ENCODE data around the gene HLX. TPM values are rescaled to one million over a fixed set of nuclear protein-coding genes. Genes with fewer than 3 reads are reported as not detected.

HLX gene
- polyA plus RNA-seq, 1 experiment, result 3.7 TPM

- no peak overlapping the region for H3K27ac ChIP-seq (ENCODE audit: low read depth, low read length)
- peaks cover 3% of the 10 kb centered on the region for H3K27me3 ChIP-seq (ENCODE audit: control insufficient read depth, insufficient read depth, low read length)
- no peak for TF ChIP-seq CTCF (IDR thresholded peaks at IDR 0.05; ENCODE audit: low read depth, low read length)
- ChIA-PET CTCF (no interaction called here), POLR2A (no interaction called here)
- no peak overlapping the region for H3K4me3 ChIP-seq (ENCODE audit: low read depth, low read length)
- peaks cover 36% of the 10 kb centered on the region for H3K9me3 ChIP-seq (ENCODE audit: control insufficient read depth, insufficient read depth, low read length)
- no peak for DNase-seq (ENCODE audit: low read depth, low spot score)
Measured at GRCh38 chr1:220895412-220895946, 16.2 kb downstream of the HLX start.

- no peak for DNase-seq (ENCODE audit: low read depth, low spot score)
- CTCF ChIA-PET, result no interaction called here
- POLR2A ChIA-PET, result no interaction called here
- H3K9me3 ChIP-seq (ENCODE audit: control insufficient read depth, insufficient read depth, low read length), result peaks cover 36% of the 10 kb centered on the region
- no peak for TF ChIP-seq CTCF (IDR thresholded peaks at IDR 0.05; ENCODE audit: low read depth, low read length)
- no peak overlapping the region for H3K4me3 ChIP-seq (ENCODE audit: low read depth, low read length)
- peaks cover 3% of the 10 kb centered on the region for H3K27me3 ChIP-seq (ENCODE audit: control insufficient read depth, insufficient read depth, low read length)
- no peak overlapping the region for H3K27ac ChIP-seq (ENCODE audit: low read depth, low read length)
Measured at GRCh38 chr1:220896092-220896491, 16.8 kb downstream of the HLX start.

DNA sequence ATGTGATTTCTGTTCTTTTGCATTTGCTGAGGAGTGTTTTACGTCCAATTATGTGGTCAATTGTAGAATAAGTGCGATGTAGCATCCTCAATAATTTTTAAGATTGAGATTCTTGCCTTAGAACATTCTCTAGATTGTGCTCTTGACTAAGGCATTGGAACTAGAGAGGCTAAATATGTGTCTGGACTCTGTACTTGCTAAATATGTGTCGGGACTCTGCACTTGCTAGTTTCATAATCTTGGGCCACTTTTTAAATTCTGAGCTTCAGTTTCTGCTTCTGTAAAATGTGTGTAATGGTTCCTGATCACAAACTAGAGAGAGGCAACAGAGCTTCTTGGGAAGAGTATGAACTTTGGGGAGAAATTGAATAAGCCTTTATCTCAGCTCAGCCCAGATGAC, 21.6 kb downstream of the HLX start:
- CTCF ChIA-PET, result interaction anchor here (1.4 kb wide), 2 partner anchors 26 to 303 kb away, joined by 3 to 4 read pairs; no protein-coding TSS in a partner anchor

GRCh38 chr1:220901881-220902280, 22.6 kb downstream of the HLX start:
- POLR2A ChIA-PET, result no interaction called here
- H3K27ac ChIP-seq (ENCODE audit: low read depth, low read length), result no peak overlapping the region
- no peaks in the 10 kb centered on the region for H3K9me3 ChIP-seq (ENCODE audit: control insufficient read depth, insufficient read depth, low read length)
- H3K4me3 ChIP-seq (ENCODE audit: low read depth, low read length), result no peak overlapping the region
- H3K27me3 ChIP-seq (ENCODE audit: control insufficient read depth, insufficient read depth, low read length), result no peaks in the 10 kb centered on the region
- CTCF ChIA-PET, result interaction anchor here (1.4 kb wide), 2 partner anchors 27 to 302 kb away, joined by 3 to 4 read pairs; no protein-coding TSS in a partner anchor
- DNase-seq (ENCODE audit: low read depth, low spot score), result no peak
- no peak for TF ChIP-seq CTCF (IDR thresholded peaks at IDR 0.05; ENCODE audit: low read depth, low read length)

More for the DNA sequence above, 21.6 kb downstream of the HLX start:
- TF ChIP-seq CTCF (IDR thresholded peaks at IDR 0.05; ENCODE audit: low read depth, low read length), result no peak
- POLR2A ChIA-PET, result no interaction called here
- DNase-seq (ENCODE audit: low read depth, low spot score), result no peak
- H3K9me3 ChIP-seq (ENCODE audit: control insufficient read depth, insufficient read depth, low read length), result no peaks in the 10 kb centered on the region
- no peak overlapping the region for H3K27ac ChIP-seq (ENCODE audit: low read depth, low read length)
- no peaks in the 10 kb centered on the region for H3K27me3 ChIP-seq (ENCODE audit: control insufficient read depth, insufficient read depth, low read length)
- no peak overlapping the region for H3K4me3 ChIP-seq (ENCODE audit: low read depth, low read length)

- POLR2A ChIA-PET, result no interaction called here
- CTCF ChIA-PET, result no interaction called here
Measured at GRCh38 chr1:220902916-220903315, 23.7 kb downstream of the HLX start.

More at GRCh38 chr1:220902916-220903315, 23.7 kb downstream of the HLX start:
- no peak for TF ChIP-seq CTCF (IDR thresholded peaks at IDR 0.05; ENCODE audit: low read depth, low read length)
- H3K27ac ChIP-seq (ENCODE audit: low read depth, low read length), result no peak overlapping the region
- H3K4me3 ChIP-seq (ENCODE audit: low read depth, low read length), result no peak overlapping the region
- no peaks in the 10 kb centered on the region for H3K27me3 ChIP-seq (ENCODE audit: control insufficient read depth, insufficient read depth, low read length)
- no peak for DNase-seq (ENCODE audit: low read depth, low spot score)
- H3K9me3 ChIP-seq (ENCODE audit: control insufficient read depth, insufficient read depth, low read length), result no peaks in the 10 kb centered on the region

Data from AG04450 (cell line).